Activated naive CD8-positive, alpha-beta T cell treated with anti-CD3 and anti-CD28 coated beads, Interleukin-2, amount 50 U/mL, for 16 hours (primary cell): ENCODE data around the gene TMEM43.

Source experiments
- DNase-seq: peaks from one replicate; pipeline ENCODE4 v3.0.0-alpha.2; 2020; ENCODE audit warnings: low read depth, low spot score

Gene TMEM43

GRCh38 chr3:14175383-14176037, 50.7 kb downstream of the TMEM43 start:
- no peak for DNase-seq

- DNase-seq = no peak
These were observed 52.9 kb downstream of the TMEM43 start for GRCh38 chr3:14177580-14178246.

- DNase-seq = peak; percentile 91
These were observed 53.6 kb downstream of the TMEM43 start, which contains the start of the genes LSM3 and XPC for GRCh38 chr3:14178247-14179113. LSM3 (plus strand) TSS chr3:14178817; CDS start chr3:14178861, 44 bp downstream. XPC (minus strand) TSS chr3:14178601; CDS start chr3:14178568, 33 bp downstream.

DNA sequence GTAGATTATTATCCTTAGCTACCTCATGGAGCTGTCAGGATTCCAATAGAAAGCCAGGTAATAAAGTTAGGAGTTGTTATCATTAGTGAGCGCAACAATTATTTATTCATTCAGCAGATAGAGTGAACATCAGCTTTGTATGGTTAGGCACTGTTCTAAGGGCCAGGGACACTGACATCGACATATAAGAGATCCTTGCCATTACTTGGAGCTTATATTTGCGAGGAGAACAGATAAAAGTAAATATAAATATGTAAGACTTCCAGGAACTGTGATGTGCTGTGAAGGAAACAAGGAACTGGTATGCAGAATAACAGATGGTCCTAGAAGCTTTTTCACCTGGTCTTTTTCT, 54.2 kb downstream of the TMEM43 start:
- DNase-seq = no peak

- DNase-seq = no peak
These were observed 54.9 kb downstream of the TMEM43 start for GRCh38 chr3:14179795-14180194.

DNA sequence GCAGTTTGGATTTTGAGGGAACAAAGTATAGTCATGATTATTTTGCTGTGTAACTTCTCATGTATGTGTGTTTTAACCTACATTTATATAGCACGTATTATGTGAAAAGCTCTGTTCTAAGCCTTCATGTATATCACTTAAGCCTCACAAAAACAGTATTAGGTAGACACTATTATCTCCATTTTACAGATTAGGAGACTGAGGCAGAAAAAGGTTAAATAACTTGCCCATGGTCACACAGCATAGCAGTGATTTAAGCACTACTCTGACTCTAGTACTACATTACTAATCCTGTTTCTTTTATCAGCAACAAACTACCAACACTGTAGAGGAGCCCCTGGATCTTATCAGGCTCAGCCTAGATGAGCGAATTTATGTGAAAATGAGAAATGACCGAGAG, 56.4 kb downstream of the TMEM43 start:
- DNase-seq = no peak

- no peak for DNase-seq
These were observed 58.2 kb downstream of the TMEM43 start for GRCh38 chr3:14183015-14183577.

- no peak for DNase-seq
These were observed 62.1 kb downstream of the TMEM43 start for GRCh38 chr3:14186854-14187458.

GRCh38 chr3:14188041-14188754, 63.3 kb downstream of the TMEM43 start:
- DNase-seq = no peak
